A673 (cell line): ENCODE results near the gene NT5M. TPM values are rescaled to one million over a fixed set of nuclear protein-coding genes. Genes with fewer than 3 reads are reported as not detected.

ENCODE experiments used
- BruUV-seq: library from RNA; stranded (reverse); fragments of 400-500 nt; replicated peaks from 2 replicates; lab custom pipeline; 2021; lab: Mats Ljungman, UMichigan
- CTCF ChIA-PET: fragments of 300-600 bp; sonication (Branson Sonifier 250); formaldehyde crosslinking; loops from one replicate; lab custom pipeline; 2022; ENCODE audit warnings: antibody characterized with exemption; lab: Charles Lee
- POLR2A ChIA-PET: fragments of 300-600 bp; sonication (Branson Sonifier 250); formaldehyde crosslinking; loops from one replicate; lab custom pipeline; 2022; ENCODE audit warnings: antibody characterized with exemption; ENCODE audit not compliant: low non-redundant PET; lab: Charles Lee
- DNase-seq: peaks from one replicate; pipeline ENCODE4 v3.0.0-alpha.2; 2015; ENCODE audit warnings: low spot score
- H3K27ac ChIP-seq: fragments of 200-600 bp; sonication (generic); 2 replicates; pipeline ENCODE4 v1.5.1; 2016; ENCODE audit warnings: mixed run types, low read depth, mild to moderate bottlenecking, mixed read lengths, antibody characterized with exemption, low read length; ENCODE audit not compliant: poor library complexity, severe bottlenecking
- H3K27me3 ChIP-seq: fragments of 200-600 bp; sonication (generic); replicated peaks from 2 replicates; pipeline ENCODE4 v1.6.1; 2017; ENCODE audit warnings: mixed run types, low read depth, mild to moderate bottlenecking, mixed read lengths, antibody characterized with exemption, low read length; ENCODE audit not compliant: insufficient read depth, poor library complexity
- H3K36me3 ChIP-seq: fragments of 200-600 bp; sonication (generic); 2 replicates; pipeline ENCODE4 v1.6.1; 2016; ENCODE audit warnings: mixed run types, mild to moderate bottlenecking, mixed read lengths, antibody characterized with exemption, low read length; ENCODE audit not compliant: insufficient read depth, poor library complexity, severe bottlenecking
- H3K4me1 ChIP-seq: fragments of 200-600 bp; sonication (generic); 2 replicates; pipeline ENCODE4 v1.6.1; 2017; ENCODE audit warnings: mixed run types, mild to moderate bottlenecking, mixed read lengths, antibody characterized with exemption, low read length; ENCODE audit not compliant: insufficient read depth, poor library complexity, severe bottlenecking
- H3K4me3 ChIP-seq: fragments of 200-600 bp; sonication (generic); 2 replicates; pipeline ENCODE4 v1.5.1; 2016; ENCODE audit warnings: low read depth, mixed run types, mild to moderate bottlenecking, mixed read lengths, low read length; ENCODE audit not compliant: poor library complexity, severe bottlenecking
- H3K9me3 ChIP-seq: fragments of 200-600 bp; sonication (generic); 2 replicates; pipeline ENCODE4 v1.6.1; 2016; ENCODE audit warnings: mixed run types, low read depth, mild to moderate bottlenecking, mixed read lengths, antibody characterized with exemption, low read length; ENCODE audit not compliant: poor library complexity, severe bottlenecking
- EZH2 ChIP-seq: fragments of 200-600 bp; sonication (generic); IDR thresholded peaks from 2 replicates; pipeline ENCODE4 v1.6.1; 2017; ENCODE audit warnings: borderline replicate concordance, low read depth, mild to moderate bottlenecking, mixed read lengths, antibody characterized with exemption, low read length; ENCODE audit not compliant: poor library complexity, severe bottlenecking
- intact Hi-C: fragments of 100-400 bp; cut with micrococcal nuclease; formaldehyde crosslinking; loops from one replicate; pipeline ENCODE4 v1.10.0; 2022; ENCODE audit not compliant: unreplicated experiment
- total RNA-seq: library from RNA; stranded (reverse); gene quantifications from 2 replicates; pipeline ENCODE4 v1.2.3, GENCODE V29; 2021
- TF ChIP-seq, protein P1 (sequence below): fragments of 300-800, 200-600 bp; sonication (generic); conservative IDR thresholded peaks from 2 replicates; pipeline ENCODE4 v1.5.1; 2017; ENCODE audit warnings: low read depth, mild to moderate bottlenecking, antibody characterized with exemption, low read length, moderate library complexity, mixed read lengths

NT5M gene
- total RNA-seq, 1 experiment from 2014 or later, result 2.6 TPM

DNA sequence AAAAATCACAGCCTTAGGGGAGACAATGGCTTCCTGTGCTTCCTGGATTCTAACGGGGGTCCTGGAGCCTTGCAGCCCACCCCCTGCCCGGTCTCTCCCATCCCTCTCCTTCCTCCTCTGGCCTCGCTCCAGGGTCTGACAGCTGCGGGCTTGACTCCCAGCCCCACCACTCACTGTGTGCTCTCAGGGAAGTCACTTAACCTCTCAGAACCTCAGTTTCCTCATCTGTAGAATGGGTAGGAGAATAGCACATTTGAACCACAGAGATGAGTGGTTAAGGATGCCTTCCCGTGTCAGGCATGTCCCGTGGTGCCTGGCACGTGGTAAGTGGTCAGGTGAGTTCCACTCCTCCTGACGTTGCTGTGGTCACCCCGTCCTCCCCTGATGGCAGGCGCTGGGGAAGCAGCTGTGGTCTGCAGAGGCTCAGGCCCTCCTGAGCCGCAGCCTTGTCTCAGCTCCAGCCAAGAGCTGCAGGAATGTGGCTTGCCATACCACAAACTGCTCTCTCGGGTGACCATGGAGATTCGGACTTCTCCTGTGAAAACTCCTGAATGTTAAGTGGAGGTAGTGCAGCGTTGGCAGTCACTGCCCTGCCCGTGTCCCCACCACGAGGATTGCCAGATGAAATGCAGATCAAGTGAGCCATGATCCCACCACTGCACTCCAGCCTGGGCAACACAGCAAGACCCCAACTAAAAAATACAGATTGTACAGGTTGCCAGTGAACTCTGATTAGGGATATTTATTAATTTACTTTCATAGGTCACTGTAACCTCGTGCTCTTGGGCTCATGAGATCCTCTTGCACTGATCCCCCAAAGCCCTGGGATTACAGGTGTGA lies 85.7 kb downstream of the NT5M start:
- Histone ChIP-seq H3K36me3 (no peaks in the 10 kb centered on the region), H3K9me3 (no peaks in the 10 kb centered on the region), H3K4me3 (no peak overlapping the region), H3K27ac (no peak overlapping the region), H3K27me3 (no peaks in the 10 kb centered on the region), H3K4me1 (no peaks in the 10 kb centered on the region)
- ChIA-PET CTCF (no interaction called here), POLR2A (no interaction called here)
- intact Hi-C loops, result no loop called here
- BruUV-seq, result no TSS peak
- no peak for TF ChIP-seq EZH2
- TF ChIP-seq, protein P1, sequence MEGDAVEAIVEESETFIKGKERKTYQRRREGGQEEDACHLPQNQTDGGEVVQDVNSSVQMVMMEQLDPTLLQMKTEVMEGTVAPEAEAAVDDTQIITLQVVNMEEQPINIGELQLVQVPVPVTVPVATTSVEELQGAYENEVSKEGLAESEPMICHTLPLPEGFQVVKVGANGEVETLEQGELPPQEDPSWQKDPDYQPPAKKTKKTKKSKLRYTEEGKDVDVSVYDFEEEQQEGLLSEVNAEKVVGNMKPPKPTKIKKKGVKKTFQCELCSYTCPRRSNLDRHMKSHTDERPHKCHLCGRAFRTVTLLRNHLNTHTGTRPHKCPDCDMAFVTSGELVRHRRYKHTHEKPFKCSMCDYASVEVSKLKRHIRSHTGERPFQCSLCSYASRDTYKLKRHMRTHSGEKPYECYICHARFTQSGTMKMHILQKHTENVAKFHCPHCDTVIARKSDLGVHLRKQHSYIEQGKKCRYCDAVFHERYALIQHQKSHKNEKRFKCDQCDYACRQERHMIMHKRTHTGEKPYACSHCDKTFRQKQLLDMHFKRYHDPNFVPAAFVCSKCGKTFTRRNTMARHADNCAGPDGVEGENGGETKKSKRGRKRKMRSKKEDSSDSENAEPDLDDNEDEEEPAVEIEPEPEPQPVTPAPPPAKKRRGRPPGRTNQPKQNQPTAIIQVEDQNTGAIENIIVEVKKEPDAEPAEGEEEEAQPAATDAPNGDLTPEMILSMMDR, result no peak
- no peak for DNase-seq

DNA sequence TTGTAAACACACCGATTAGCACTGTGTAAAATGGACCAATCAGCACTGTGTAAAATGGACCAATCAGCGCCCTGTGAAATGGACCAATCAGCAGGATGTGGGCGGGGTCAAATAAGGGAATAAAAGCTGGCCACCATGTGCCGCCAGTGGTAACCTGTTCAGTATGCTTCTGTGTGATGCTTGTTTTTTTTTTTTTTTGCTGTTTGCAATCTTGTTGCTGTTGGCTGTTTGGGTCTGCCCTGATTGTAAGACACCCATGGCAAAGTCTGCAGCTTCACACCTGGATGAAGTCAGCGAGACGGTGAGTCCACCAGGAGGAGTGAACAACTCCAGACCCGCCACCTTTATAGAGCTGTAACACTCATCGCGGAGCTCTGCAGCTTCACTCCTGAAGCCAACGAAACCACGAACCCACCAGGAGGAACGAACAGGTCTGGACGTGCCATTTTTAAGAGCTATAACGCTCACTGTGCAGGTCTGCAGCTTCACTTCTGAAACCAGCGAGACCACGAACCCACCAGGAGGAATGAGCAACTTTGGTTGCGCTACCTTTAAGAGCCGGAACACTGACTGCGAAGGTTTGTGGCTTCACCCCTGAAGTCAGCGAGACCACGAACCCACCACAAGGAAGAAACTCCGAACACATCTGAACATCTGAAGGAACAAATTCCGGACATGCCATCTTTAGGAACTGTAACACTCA lies 88.6 kb downstream of the NT5M start:
- H3K27ac ChIP-seq, result no peak overlapping the region
- no peak overlapping the region for H3K4me3 ChIP-seq
- H3K4me1 ChIP-seq, result no peaks in the 10 kb centered on the region
- TF ChIP-seq EZH2, result no peak
- TF ChIP-seq, protein P1, result no peak
- BruUV-seq, result no TSS peak
- H3K27me3 ChIP-seq, result no peaks in the 10 kb centered on the region
- no peaks in the 10 kb centered on the region for H3K9me3 ChIP-seq
- H3K36me3 ChIP-seq, result no peaks in the 10 kb centered on the region
- POLR2A ChIA-PET, result no interaction called here
- intact Hi-C loops, result no loop called here
- DNase-seq, result peak; percentile 13
- CTCF ChIA-PET, result no interaction called here

DNA sequence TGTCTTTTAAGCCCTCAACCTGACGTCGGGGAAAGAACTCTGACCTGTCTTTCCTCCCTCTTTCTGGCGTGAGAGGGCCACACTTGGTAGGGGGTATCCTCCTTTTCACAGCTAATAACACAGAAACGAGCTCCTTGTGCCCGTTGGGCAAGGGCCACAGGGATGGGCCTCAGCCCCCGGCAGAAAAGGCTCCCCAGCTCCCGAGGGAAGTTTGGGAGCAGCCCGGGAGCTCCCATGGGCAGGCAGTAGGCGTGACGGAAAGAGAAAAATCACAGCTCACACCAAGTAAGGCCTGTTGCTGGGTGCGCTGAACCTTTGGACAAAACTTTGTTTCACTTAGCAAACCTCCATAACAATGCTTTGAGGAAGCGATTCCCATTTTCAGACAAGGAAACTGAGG lies 90.8 kb downstream of the NT5M start:
- no peak for DNase-seq
- Histone ChIP-seq H3K9me3 (no peaks in the 10 kb centered on the region), H3K4me3 (no peak overlapping the region), H3K4me1 (no peaks in the 10 kb centered on the region), H3K36me3 (no peaks in the 10 kb centered on the region), H3K27me3 (no peaks in the 10 kb centered on the region), H3K27ac (no peak overlapping the region)
- intact Hi-C loops, result no loop called here
- ChIA-PET POLR2A (no interaction called here), CTCF (no interaction called here)
- TF ChIP-seq, protein P1, result no peak
- TF ChIP-seq EZH2, result no peak
- no TSS peak for BruUV-seq
